H9 (cell line): ENCODE measurements around the gene PMM2. TPM values are rescaled to one million over a fixed set of nuclear protein-coding genes. Genes with fewer than 3 reads are reported as not detected.
"Not testable (repeated sequence)": the region's sequence is repeated elsewhere in the genome, so short reads cannot be mapped to it uniquely, and the experiment has no call there.

ENCODE experiments used
- DNase-seq: peaks from one replicate; pipeline ENCODE4 v3.0.0-alpha.2; 2017
- H2AFZ ChIP-seq: one replicate; pipeline ENCODE4 v1.6.1; 2013; ENCODE audit warnings: mild to moderate bottlenecking, low read length, control low read depth, moderate library complexity
- H2AK5ac ChIP-seq: 2 replicates; pipeline ENCODE4 v1.6.1; 2013; ENCODE audit warnings: low read length, control low read depth, mixed read lengths; ENCODE audit not compliant: insufficient read length
- H2BK120ac ChIP-seq: one replicate; pipeline ENCODE4 v1.6.1; 2013; ENCODE audit warnings: low read depth, mild to moderate bottlenecking, low read length, control low read depth, inconsistent platforms; ENCODE audit not compliant: poor library complexity, severe bottlenecking
- H2BK12ac ChIP-seq: 2 replicates; pipeline ENCODE4 v1.6.1; 2013; ENCODE audit warnings: low read length, control low read depth, mixed read lengths, low read depth; ENCODE audit not compliant: insufficient read length
- H2BK15ac ChIP-seq: 2 replicates; pipeline ENCODE4 v1.6.1; 2013; ENCODE audit warnings: low read depth, low read length, control low read depth
- H2BK20ac ChIP-seq: one replicate; pipeline ENCODE4 v1.6.1; 2013; ENCODE audit warnings: low read depth, mild to moderate bottlenecking, low read length, control low read depth, inconsistent platforms; ENCODE audit not compliant: poor library complexity, severe bottlenecking
- H2BK5ac ChIP-seq: 2 replicates; pipeline ENCODE4 v1.6.1; 2013; ENCODE audit warnings: low read length, control low read depth, mixed read lengths; ENCODE audit not compliant: insufficient read length
- H3K14ac ChIP-seq: 2 replicates; pipeline ENCODE4 v1.6.1; 2013; ENCODE audit warnings: low read length, control low read depth; ENCODE audit not compliant: insufficient read depth
- H3K18ac ChIP-seq: 2 replicates; pipeline ENCODE4 v1.6.1; 2013; ENCODE audit warnings: low read depth, mild to moderate bottlenecking, mixed read lengths, low read length, control low read depth; ENCODE audit not compliant: insufficient read length
- H3K23ac ChIP-seq: 2 replicates; pipeline ENCODE4 v1.6.1; 2013; ENCODE audit warnings: low read length, control low read depth, mixed read lengths, low read depth; ENCODE audit not compliant: insufficient read length
- H3K23me2 ChIP-seq: 2 replicates; pipeline ENCODE4 v1.6.1; 2013; ENCODE audit warnings: low read depth, mild to moderate bottlenecking, mixed read lengths, low read length, control low read depth; ENCODE audit not compliant: insufficient read length, poor library complexity, severe bottlenecking
- H3K27ac ChIP-seq: 2 replicates; pipeline ENCODE4 v1.5.1; 2013; ENCODE audit warnings: low read length, control low read depth, mixed read lengths, low read depth; ENCODE audit not compliant: insufficient read length
- H3K27me3 ChIP-seq: 2 replicates; pipeline ENCODE4 v1.6.1; 2013; ENCODE audit warnings: low read length, control low read depth, inconsistent platforms; ENCODE audit not compliant: insufficient read depth
- H3K4ac ChIP-seq: 2 replicates; pipeline ENCODE4 v1.6.1; 2013; ENCODE audit warnings: low read depth, mild to moderate bottlenecking, control low read depth, inconsistent platforms, low read length, moderate library complexity
- H3K4me1 ChIP-seq: 2 replicates; pipeline ENCODE4 v1.6.1; 2013; ENCODE audit warnings: low read length, control low read depth, inconsistent platforms; ENCODE audit not compliant: insufficient read depth
- H3K4me2 ChIP-seq: 2 replicates; pipeline ENCODE4 v1.6.1; 2013; ENCODE audit warnings: low read length, control low read depth, mixed read lengths; ENCODE audit not compliant: insufficient read length, insufficient read depth
- H3K56ac ChIP-seq: 2 replicates; pipeline ENCODE4 v1.6.1; 2013; ENCODE audit warnings: low read depth, mild to moderate bottlenecking, mixed read lengths, low read length, control low read depth; ENCODE audit not compliant: insufficient read length
- H3K79me1 ChIP-seq: 2 replicates; pipeline ENCODE4 v1.6.1; 2013; ENCODE audit warnings: low read depth, mild to moderate bottlenecking, moderate library complexity, low read length, control low read depth, inconsistent platforms; ENCODE audit not compliant: insufficient read depth, poor library complexity, severe bottlenecking
- H3K79me2 ChIP-seq: 2 replicates; pipeline ENCODE4 v1.6.1; 2013; ENCODE audit warnings: low read length, control low read depth, inconsistent platforms; ENCODE audit not compliant: insufficient read depth
- H3K9ac ChIP-seq: 2 replicates; pipeline ENCODE4 v1.6.1; 2013; ENCODE audit warnings: low read length, control low read depth, mixed read lengths; ENCODE audit not compliant: insufficient read length; ENCODE audit errors: extremely low read depth
- H3K9me3 ChIP-seq: one replicate; pipeline ENCODE4 v1.6.1; 2013; ENCODE audit warnings: low read depth, low read length, inconsistent platforms; ENCODE audit not compliant: control insufficient read depth
- H3T11ph ChIP-seq: one replicate; pipeline ENCODE4 v1.6.1; 2013; ENCODE audit warnings: mild to moderate bottlenecking, low read length, control low read depth, inconsistent platforms
- H4K20me1 ChIP-seq: one replicate; pipeline ENCODE4 v1.6.1; 2013; ENCODE audit not compliant: control insufficient read depth, insufficient read length, insufficient read depth
- H4K5ac ChIP-seq: 2 replicates; pipeline ENCODE4 v1.6.1; 2013; ENCODE audit warnings: low read depth, mild to moderate bottlenecking, mixed read lengths, low read length, control low read depth; ENCODE audit not compliant: insufficient read length
- H4K8ac ChIP-seq: replicated peaks from 2 replicates; pipeline ENCODE4 v1.6.1; 2013; ENCODE audit warnings: low read length, control low read depth, mixed read lengths, low read depth; ENCODE audit not compliant: insufficient read length
- H4K91ac ChIP-seq: 2 replicates; pipeline ENCODE4 v1.6.1; 2013; ENCODE audit warnings: low read depth, mild to moderate bottlenecking, moderate library complexity, mixed read lengths, low read length, control low read depth; ENCODE audit not compliant: insufficient read length
- H3K27ac Mint-ChIP-seq, 3 experiments: 2 replicates in 2 of 3; 3 replicates in 1 of 3; pipeline ENCODE4 v1.8.0; 2020 to 2021; ENCODE audit warnings: mixed read lengths in 3 of 3, mild to moderate bottlenecking in 1 of 3, moderate library complexity in 1 of 3
- H3K27me3 Mint-ChIP-seq: 2 replicates; pipeline ENCODE4 v1.8.0; 2021; ENCODE audit warnings: low read depth, mild to moderate bottlenecking, moderate library complexity, mixed read lengths
- H3K36me3 Mint-ChIP-seq, 3 experiments: 2 replicates in 2 of 3; 3 replicates in 1 of 3; pipeline ENCODE4 v1.8.0; 2020 to 2021; ENCODE audit warnings: low read depth in 3 of 3, mixed read lengths in 3 of 3; ENCODE audit not compliant: insufficient read depth in 1 of 3
- H3K4me1 Mint-ChIP-seq, 2 experiments: 2 replicates each; pipeline ENCODE4 v1.8.0; 2020; ENCODE audit warnings: mixed read lengths in 2 of 2
- H3K4me3 Mint-ChIP-seq, 2 experiments: 2 replicates in 1 of 2; 3 replicates in 1 of 2; pipeline ENCODE4 v1.8.0; 2020 to 2021; ENCODE audit warnings: mild to moderate bottlenecking in 2 of 2, mixed read lengths in 2 of 2, moderate library complexity in 1 of 2
- H3K9me3 Mint-ChIP-seq, 2 experiments: 2 replicates in 1 of 2; 3 replicates in 1 of 2; pipeline ENCODE4 v1.8.0; 2020; ENCODE audit warnings: mild to moderate bottlenecking in 2 of 2, mixed read lengths in 2 of 2, moderate library complexity in 1 of 2
- WGBS: extraction: QIAGEN DNeasy Blood & Tissue Kit; methylation state at CpG from one replicate; pipeline ENCODE4 v1.1.7; 2013; ENCODE audit warnings: missing lambda C conversion rate, low lambda C conversion rate, mixed read lengths; ENCODE audit not compliant: insufficient read length; ENCODE audit errors: extremely low coverage; 5-methylcytosine and 5-hydroxymethylcytosine counted together
- total RNA-seq: library from RNA; stranded (reverse); gene quantifications from 2 replicates; pipeline ENCODE4 v1.2.1, GENCODE V29; 2021

The PMM2 gene
- total RNA-seq, 1 experiment from 2014 or later: 82.7 TPM

- H3K79me2 ChIP-seq: not testable (repeated sequence)
Observed at GRCh38 chr16:8843296-8843695, 45.7 kb downstream of the PMM2 start.

More at GRCh38 chr16:8843296-8843695, 45.7 kb downstream of the PMM2 start:
- not testable (repeated sequence) for H3K4me1 ChIP-seq, H3K14ac ChIP-seq, H3K27ac Mint-ChIP-seq, H4K5ac ChIP-seq, H2BK5ac ChIP-seq, H2BK15ac ChIP-seq, H4K8ac ChIP-seq, H3K4ac ChIP-seq, H3K56ac ChIP-seq, H2BK12ac ChIP-seq, H3K4me3 Mint-ChIP-seq, H2BK20ac ChIP-seq, H3K79me1 ChIP-seq, H3K27ac ChIP-seq, H4K91ac ChIP-seq, H3K18ac ChIP-seq, DNase-seq, H3K4me2 ChIP-seq, H3K27me3 Mint-ChIP-seq, H3K9ac ChIP-seq, H3K23me2 ChIP-seq, H3T11ph ChIP-seq, H3K9me3 Mint-ChIP-seq, H2AFZ ChIP-seq, H2BK120ac ChIP-seq, H4K20me1 ChIP-seq, H3K23ac ChIP-seq, H3K9me3 ChIP-seq, H2AK5ac ChIP-seq, H3K27me3 ChIP-seq
- peaks cover 13 to 32% (median 19%) of the 10 kb centered on the region in 3 experiments for H3K36me3 Mint-ChIP-seq
- no CpG with 5 or more reads among the region's 12 CpGs for WGBS
- peaks cover 25 to 29% of the 10 kb centered on the region in 2 experiments for H3K4me1 Mint-ChIP-seq
